Uterus (tissue), 4 donors: ENCODE results near the gene UBE2C. TPM values are rescaled to one million over a fixed set of nuclear protein-coding genes. Genes with fewer than 3 reads are reported as not detected.

Experiments used
- DNase-seq, 2 donors: peaks; one replicate each; pipeline ENCODE4 v3.0.0-alpha.2; 2019 to 2020
- H3K27ac ChIP-seq, 2 donors: fragments of 200-600 bp; sonication (generic); 1 replicate in 1 of 2; 2 replicates in 1 of 2; pipeline ENCODE4 v1.5.1; 2016 to 2018
- H3K27me3 ChIP-seq, 2 donors: fragments of 200-600 bp; sonication (generic); one replicate each; pipeline ENCODE4 v1.5.1; 2018 to 2019; ENCODE audit warnings: control low read depth in 1 of 2
- H3K36me3 ChIP-seq, 2 donors: fragments of 200-600 bp; sonication (generic); one replicate each; pipeline ENCODE4 v1.5.1; 2019; ENCODE audit warnings: control low read depth in 1 of 2
- H3K4me1 ChIP-seq, 2 donors: fragments of 200-600 bp; sonication (generic); one replicate each; pipeline ENCODE4 v1.5.1; 2018 to 2019; ENCODE audit warnings: control low read depth in 1 of 2
- H3K4me3 ChIP-seq, 2 donors: fragments of 200-600 bp; sonication (generic); 1 replicate in 1 of 2; 2 replicates in 1 of 2; pipeline ENCODE4 v1.5.1; 2018 to 2019; ENCODE audit warnings: mild to moderate bottlenecking in 1 of 2
- H3K9me3 ChIP-seq, 2 donors: fragments of 200-600 bp; sonication (generic); one replicate each; pipeline ENCODE4 v1.5.1; 2019; ENCODE audit warnings: control low read depth in 1 of 2
- CTCF ChIP-seq, 4 experiments: fragments of 200-600 bp in 2 of 4; fragments of 450-650 bp in 2 of 4; sonication (generic) in 2 of 4; IDR thresholded peaks; one replicate each; pipeline ENCODE4 v1.5.1; 2016 to 2019; ENCODE audit warnings: antibody characterized with exemption in 4 of 4, mild to moderate bottlenecking in 2 of 4, moderate library complexity in 1 of 4
- POLR2A ChIP-seq, 2 donors: fragments of 450-650 bp; IDR thresholded peaks; one replicate each; pipeline ENCODE4 v1.6.1; 2016; ENCODE audit warnings: antibody characterized with exemption in 2 of 2, mild to moderate bottlenecking in 1 of 2, moderate library complexity in 1 of 2
- intact Hi-C: fragments of 100-400 bp; cut with DNase I; formaldehyde crosslinking; loops from one replicate; pipeline ENCODE4 v1.15.1; 2023; ENCODE audit warnings: low total_unique reads
- total RNA-seq, 4 donors: library from RNA; depleted of rRNA in 3 of 4; stranded (reverse); fragments of >200 nt in 3 of 4; gene quantifications; one replicate each; pipeline versions ENCODE4 v1.1.0 to v1.2.4, GENCODE V29; 2014 to 2023
- donor health status: DM: yes; HTN: yes; CAD: no.

The UBE2C gene
- total RNA-seq, 4 donors from 2014 or later: 12.4 TPM; not detected in 3

- no peaks in the 10 kb centered on the region for H3K9me3 ChIP-seq
- H3K36me3 ChIP-seq: no peaks in the 10 kb centered on the region
- H3K4me3 ChIP-seq: peak overlapping the region; percentile 54 to 83
- intact Hi-C loops: no loop called here
- H3K27me3 ChIP-seq: no peaks in the 10 kb centered on the region
- peaks cover 9 to 13% of the 10 kb centered on the region in 2 donors for H3K4me1 ChIP-seq
- TF ChIP-seq POLR2A (IDR thresholded peaks at IDR 0.05) (peak; percentile 41 to 80), CTCF (IDR thresholded peaks at IDR 0.05) (peak in 1 of 4 experiments; percentile 21)
- peak overlapping the region; percentile 93 to 96 for H3K27ac ChIP-seq
- peak; percentile 82 to 87 for DNase-seq
Measured at GRCh38 chr20:45833883-45834796, 21.7 kb downstream of the UBE2C start.

GRCh38 chr20:45834797-45835161, 22.3 kb downstream of the UBE2C start:
- intact Hi-C loops: no loop called here

GRCh38 chr20:45835329-45835765, 22.9 kb downstream of the UBE2C start:
- no peak for TF ChIP-seq POLR2A (IDR thresholded peaks at IDR 0.05)
- peak in 1 of 4 experiments; percentile 4 for TF ChIP-seq CTCF (IDR thresholded peaks at IDR 0.05)
- intact Hi-C loops: no loop called here
- H3K9me3 ChIP-seq: no peaks in the 10 kb centered on the region
- peaks cover 9 to 13% of the 10 kb centered on the region in 2 donors for H3K4me1 ChIP-seq
- no peak for DNase-seq
- no peaks in the 10 kb centered on the region for H3K36me3 ChIP-seq
- peak overlapping the region; percentile 54 to 83 for H3K4me3 ChIP-seq
- H3K27me3 ChIP-seq: no peaks in the 10 kb centered on the region
- H3K27ac ChIP-seq: peak overlapping the region; percentile 93 to 96

More at GRCh38 chr20:45834797-45835161, 22.3 kb downstream of the UBE2C start:
- H3K4me1 ChIP-seq: peaks cover 9 to 13% of the 10 kb centered on the region in 2 donors
- no peaks in the 10 kb centered on the region for H3K27me3 ChIP-seq
- DNase-seq: no peak
- H3K4me3 ChIP-seq: peak overlapping the region; percentile 54 to 83
- no peaks in the 10 kb centered on the region for H3K9me3 ChIP-seq
- no peaks in the 10 kb centered on the region for H3K36me3 ChIP-seq
- H3K27ac ChIP-seq: peak overlapping the region; percentile 93 to 96
- TF ChIP-seq CTCF (IDR thresholded peaks at IDR 0.05): no peak
- no peak for TF ChIP-seq POLR2A (IDR thresholded peaks at IDR 0.05)

- DNase-seq: peak in 1 of 2 donors; percentile 50
- Histone ChIP-seq H3K27ac (peak overlapping the region; percentile 93 to 96), H3K36me3 (no peaks in the 10 kb centered on the region), H3K4me1 (peaks cover 9 to 13% of the 10 kb centered on the region in 2 donors), H3K9me3 (no peaks in the 10 kb centered on the region), H3K4me3 (peak overlapping the region; percentile 54 to 83), H3K27me3 (no peaks in the 10 kb centered on the region)
- intact Hi-C loops: no loop called here
- TF ChIP-seq POLR2A (IDR thresholded peaks at IDR 0.05) (no peak), CTCF (IDR thresholded peaks at IDR 0.05) (no peak)
Measured at GRCh38 chr20:45835825-45836224, 23.4 kb downstream of the UBE2C start.

GRCh38 chr20:45836841-45837240, 24.4 kb downstream of the UBE2C start:
- H3K27ac ChIP-seq: peak overlapping the region; percentile 2 to 93
- no peak overlapping the region for H3K4me3 ChIP-seq
- H3K36me3 ChIP-seq: no peaks in the 10 kb centered on the region
- TF ChIP-seq POLR2A (IDR thresholded peaks at IDR 0.05) (no peak), CTCF (IDR thresholded peaks at IDR 0.05) (no peak)
- no peak for DNase-seq
- H3K27me3 ChIP-seq: no peaks in the 10 kb centered on the region
- H3K9me3 ChIP-seq: no peaks in the 10 kb centered on the region
- peaks cover 9 to 11% of the 10 kb centered on the region in 2 donors for H3K4me1 ChIP-seq
- intact Hi-C loops: no loop called here
